ENCODE results near the gene PCBP3.

The PCBP3 gene

DNA sequence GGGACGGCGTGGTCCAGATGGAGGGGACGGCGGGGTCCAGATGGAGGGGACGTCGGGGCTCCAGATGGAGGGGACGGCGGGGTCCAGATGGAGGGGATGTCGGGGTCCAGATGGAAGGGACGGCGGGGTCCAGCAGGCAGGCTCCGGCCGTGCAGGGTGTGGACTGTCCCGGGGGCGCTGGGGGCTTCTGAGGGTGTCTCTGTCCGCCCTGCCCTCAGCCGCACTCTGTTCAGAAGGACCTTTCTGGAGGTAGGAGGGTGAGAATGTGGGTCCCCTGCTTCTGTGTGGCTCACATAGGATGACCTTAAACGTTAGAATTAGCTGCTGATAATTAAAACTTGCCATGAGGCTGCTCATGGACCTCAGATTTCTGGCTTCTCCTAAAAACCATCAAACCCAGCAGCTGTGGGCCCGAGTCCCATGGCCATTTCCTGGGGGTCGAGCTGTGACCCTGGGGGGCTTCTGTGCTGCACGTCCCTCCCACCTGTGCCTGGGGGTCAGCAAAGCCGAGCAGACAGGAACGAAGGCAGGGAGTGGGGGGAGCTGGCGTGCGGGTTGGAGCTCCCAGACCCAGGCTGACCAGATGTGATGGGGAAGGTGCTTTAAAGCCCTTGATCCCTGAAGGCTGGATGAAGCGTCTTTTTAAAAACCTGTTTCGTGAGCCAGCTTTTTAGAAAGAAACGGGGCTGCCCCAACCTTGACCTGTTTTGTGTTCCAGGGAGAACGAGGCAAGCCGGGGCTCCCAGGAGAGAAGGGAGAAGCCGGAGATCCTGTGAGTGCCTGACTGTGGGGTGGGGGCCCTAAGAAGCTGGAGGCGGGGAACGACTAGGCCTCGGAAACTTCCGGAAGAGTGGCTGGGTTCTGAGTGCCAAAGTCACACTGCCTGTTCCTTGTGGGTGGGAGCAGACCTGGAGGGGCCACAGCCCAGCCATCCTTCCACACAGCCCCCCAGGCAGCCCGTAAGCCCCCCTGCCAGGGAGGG lies 345.1 kb downstream of the PCBP3 start:
- Histone ChIP-seq H3K4me3 (ENCODE audit: low read length) (no peak overlapping the region), H3K9me3 (ENCODE audit: low read length) (peaks cover 2% of the 10 kb centered on the region), H3K36me3 (ENCODE audit: insufficient read depth, low read length) (peaks cover 56% of the 10 kb centered on the region), H3K4me1 (ENCODE audit: insufficient read depth, low read length) (no peaks in the 10 kb centered on the region), H2AFZ (ENCODE audit: low read depth, low read length) (no peak overlapping the region), H3K27me3 (ENCODE audit: insufficient read depth, low read length) (no peaks in the 10 kb centered on the region)

GRCh38 chr21:45989355-45990048 lies 346.0 kb downstream of the PCBP3 start:
- Histone ChIP-seq H3K4me1 (ENCODE audit: insufficient read depth, low read length) (no peaks in the 10 kb centered on the region), H3K27me3 (ENCODE audit: insufficient read depth, low read length) (no peaks in the 10 kb centered on the region), H3K9me3 (ENCODE audit: low read length) (peaks cover 2% of the 10 kb centered on the region), H3K36me3 (ENCODE audit: insufficient read depth, low read length) (peaks cover 54% of the 10 kb centered on the region), H2AFZ (ENCODE audit: low read depth, low read length) (no peak overlapping the region), H3K4me3 (ENCODE audit: low read length) (no peak overlapping the region)

DNA sequence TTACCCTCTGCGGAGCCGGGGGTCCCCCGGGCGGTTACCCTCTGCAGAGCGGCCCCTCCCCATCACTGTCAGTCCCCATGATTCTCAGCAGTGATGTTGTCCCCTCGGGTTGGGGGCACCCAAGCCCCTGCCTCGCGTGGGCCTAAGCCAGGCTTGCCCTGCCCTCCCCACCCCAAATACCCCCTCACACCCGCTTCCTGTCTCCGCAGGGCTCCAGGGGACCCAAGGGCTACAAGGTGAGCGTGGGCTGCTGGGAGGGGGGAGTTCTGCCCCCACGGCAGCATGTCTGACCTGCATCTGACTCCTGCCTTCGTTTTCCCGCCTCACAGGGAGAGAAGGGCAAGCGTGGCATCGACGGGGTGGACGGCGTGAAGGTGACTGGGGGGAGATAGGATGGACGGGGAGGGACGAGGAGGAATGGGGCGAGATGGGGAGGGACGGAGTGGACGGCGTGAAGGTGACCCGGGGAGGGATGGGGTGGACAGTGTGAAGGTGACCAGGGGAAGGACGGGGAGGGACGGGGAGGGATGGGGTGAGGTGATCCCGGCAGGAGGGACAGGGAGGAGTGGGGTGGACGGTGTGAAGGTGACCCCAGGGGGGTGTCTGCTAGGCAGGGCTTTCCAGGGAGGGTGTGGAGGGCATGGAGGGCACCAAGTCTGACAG lies 346.7 kb downstream of the PCBP3 start:
- Histone ChIP-seq H3K4me1 (ENCODE audit: insufficient read depth, low read length) (no peaks in the 10 kb centered on the region), H3K9me3 (ENCODE audit: low read length) (peaks cover 2% of the 10 kb centered on the region), H3K36me3 (ENCODE audit: insufficient read depth, low read length) (peaks cover 57% of the 10 kb centered on the region), H3K4me3 (ENCODE audit: low read length) (no peak overlapping the region), H3K27me3 (ENCODE audit: insufficient read depth, low read length) (no peaks in the 10 kb centered on the region), H2AFZ (ENCODE audit: low read depth, low read length) (no peak overlapping the region)

DNA sequence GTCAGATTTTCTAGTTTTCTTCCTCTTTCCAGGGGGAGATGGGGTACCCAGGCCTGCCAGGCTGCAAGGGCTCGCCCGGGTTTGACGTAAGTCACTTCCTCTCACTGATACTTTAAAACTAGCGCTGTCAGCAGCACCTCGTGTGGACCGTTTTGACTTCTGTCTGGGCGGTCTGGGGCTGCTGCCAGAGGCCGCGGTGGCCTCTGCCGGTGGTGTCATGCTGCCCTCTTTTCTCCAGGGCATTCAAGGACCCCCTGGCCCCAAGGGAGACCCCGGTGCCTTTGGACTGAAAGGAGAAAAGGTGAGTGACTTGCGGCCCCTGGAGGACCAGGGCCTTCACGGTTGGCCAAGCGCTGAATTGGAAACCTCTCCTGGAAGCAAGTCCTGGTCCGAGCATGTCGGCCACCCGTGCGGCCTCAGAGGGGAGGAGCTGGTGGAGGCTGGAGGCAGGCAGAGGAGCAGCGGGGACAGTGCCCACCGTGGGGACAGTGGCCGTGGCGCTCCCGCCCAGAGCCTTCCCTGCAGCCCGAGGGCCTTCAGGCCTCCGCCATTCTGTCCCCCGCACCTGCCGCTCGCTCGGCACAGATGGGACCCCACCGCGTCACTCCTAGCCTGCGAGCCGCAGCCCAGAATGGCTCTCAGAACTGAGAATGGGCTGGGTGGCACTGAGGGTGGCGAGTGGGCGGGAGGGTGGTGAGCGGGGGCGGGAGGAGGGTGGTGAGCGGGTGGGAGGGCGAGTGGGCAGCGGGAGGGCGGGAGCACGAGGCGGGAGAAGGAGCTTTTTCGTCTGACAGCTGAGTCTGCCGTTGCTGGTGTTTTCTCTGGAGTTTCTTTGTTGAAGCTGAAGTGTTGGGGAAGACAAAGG lies 347.4 kb downstream of the PCBP3 start:
- Histone ChIP-seq H3K36me3 (ENCODE audit: insufficient read depth, low read length) (peaks cover 49% of the 10 kb centered on the region), H3K4me3 (ENCODE audit: low read length) (no peak overlapping the region), H3K4me1 (ENCODE audit: insufficient read depth, low read length) (no peaks in the 10 kb centered on the region), H3K9me3 (ENCODE audit: low read length) (peaks cover 2% of the 10 kb centered on the region), H3K27me3 (ENCODE audit: insufficient read depth, low read length) (no peaks in the 10 kb centered on the region), H2AFZ (ENCODE audit: low read depth, low read length) (no peak overlapping the region)

DNA sequence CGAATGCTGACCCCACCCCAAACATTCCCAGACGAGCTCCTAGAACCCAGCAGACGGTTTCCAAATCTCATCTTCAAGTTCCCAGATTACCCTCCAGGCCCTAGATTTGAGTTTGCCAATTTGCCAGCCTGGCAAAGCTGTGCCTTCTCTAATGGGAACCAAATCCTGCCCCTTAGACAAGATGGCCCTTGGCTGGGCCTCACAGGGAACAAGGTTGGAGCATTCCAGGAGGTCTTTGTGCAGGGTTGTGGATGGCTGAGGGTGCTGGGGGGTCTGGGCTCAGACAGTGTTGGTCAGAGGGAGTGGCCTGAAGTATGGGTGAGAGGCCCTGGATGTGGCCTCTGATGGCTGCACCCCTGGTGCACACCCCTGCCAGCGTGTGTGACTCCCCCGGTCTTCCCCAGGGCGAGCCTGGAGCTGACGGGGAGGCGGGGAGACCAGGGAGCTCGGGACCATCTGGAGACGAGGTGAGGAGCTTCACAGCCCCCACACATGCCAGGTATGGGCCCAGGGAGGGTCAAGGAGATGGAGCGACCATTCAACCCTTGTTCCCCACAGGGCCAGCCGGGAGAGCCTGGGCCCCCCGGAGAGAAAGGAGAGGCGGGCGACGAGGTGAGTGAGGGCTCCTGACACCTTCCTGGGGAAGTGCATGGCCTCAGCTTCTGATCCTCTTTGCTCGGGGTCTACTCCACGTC lies 348.2 kb downstream of the PCBP3 start:
- no peaks in the 10 kb centered on the region for H3K4me1 ChIP-seq (ENCODE audit: insufficient read depth, low read length)
- no peak overlapping the region for H2AFZ ChIP-seq (ENCODE audit: low read depth, low read length)
- H3K27me3 ChIP-seq (ENCODE audit: insufficient read depth, low read length), result no peaks in the 10 kb centered on the region
- H3K36me3 ChIP-seq (ENCODE audit: insufficient read depth, low read length), result peaks cover 42% of the 10 kb centered on the region
- peaks cover 2% of the 10 kb centered on the region for H3K9me3 ChIP-seq (ENCODE audit: low read length)
- H3K4me3 ChIP-seq (ENCODE audit: low read length), result no peak overlapping the region

All from neuron (in vitro differentiated cells).